ENCODE results near the gene IPCEF1.

IPCEF1 gene

DNA sequence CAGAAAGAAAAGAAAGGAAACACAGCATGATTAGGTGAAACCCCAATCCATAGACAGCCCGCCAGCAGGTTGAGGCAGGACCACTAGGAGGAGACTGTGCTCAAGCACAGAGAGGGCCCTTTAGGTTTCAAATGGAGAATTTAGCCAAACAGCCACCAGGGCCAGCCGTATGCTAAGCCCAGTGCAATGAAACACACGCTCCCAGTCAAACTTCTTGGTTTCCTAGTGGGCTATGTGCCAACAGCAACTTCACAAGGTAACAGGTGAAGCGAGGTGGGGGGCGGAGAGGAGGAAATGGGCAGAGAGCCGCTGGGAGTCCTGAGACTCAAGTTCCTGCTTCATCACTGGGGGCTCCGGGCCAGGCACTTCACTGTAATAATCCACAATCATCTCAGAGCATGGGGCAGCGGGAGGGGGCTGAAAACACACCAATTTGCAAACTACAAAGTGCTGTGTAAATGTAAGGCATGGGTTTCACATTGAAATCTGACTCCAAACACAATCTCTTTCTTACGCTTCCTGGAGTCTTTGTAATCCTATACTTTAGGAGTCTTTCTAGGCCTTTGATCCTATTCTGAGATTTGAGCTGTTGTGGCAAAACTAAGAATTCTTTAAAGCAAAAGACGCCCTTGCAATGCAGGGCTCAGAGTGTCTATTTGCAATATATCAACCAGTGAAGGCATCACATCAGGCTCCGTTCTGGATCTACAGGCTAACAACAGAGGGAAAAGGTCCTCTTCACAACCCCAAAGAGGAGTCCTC, 200.3 kb downstream of the IPCEF1 start:
- peak; percentile 44 to 53 for DNase-seq

DNA sequence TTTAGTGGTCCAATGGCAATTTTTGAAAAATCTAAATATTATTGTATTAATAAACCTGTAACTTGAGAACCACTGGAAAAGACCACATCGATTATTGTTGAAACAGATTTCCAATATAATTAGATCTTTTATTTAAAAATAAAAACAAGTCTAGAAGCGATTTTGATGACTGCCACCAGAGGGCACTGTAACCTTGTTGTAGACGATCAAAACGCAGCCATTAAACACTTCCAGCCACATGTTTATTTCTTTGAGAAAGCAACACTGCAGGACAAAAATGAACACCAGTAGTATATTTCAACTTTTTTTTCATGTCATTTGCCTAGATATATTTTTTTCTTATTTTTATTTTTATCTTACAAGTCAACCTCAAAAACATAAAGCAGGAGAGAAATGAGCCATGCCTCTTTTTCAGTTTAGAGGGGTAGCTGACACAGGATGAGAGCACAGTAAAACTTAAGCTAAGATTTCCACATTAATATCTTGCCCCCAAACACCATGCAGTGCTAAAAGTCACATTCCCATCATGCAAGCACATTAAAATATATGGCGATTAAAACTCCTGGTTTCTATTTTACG, 202.1 kb downstream of the IPCEF1 start:
- peak; percentile 60 to 69 for DNase-seq

DNA sequence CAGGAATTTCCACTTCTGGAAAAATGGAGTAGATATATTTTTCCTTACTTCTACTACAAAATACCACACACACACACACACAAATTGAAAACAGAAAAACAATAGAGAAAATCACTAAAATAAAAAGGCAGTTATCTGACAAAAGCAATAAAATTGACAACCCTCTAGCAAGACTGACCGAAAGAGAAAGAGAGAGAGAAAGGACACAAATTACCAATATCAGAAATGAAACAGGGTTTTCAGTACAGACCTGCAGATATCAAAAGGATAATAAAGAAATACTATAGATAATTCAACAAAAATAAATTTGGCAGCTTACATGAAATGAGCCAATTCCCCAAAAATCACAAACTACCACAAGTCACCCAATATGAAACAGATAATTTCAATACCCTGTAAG, 212.8 kb downstream of the IPCEF1 start:
- DNase-seq, result no peak

DNA sequence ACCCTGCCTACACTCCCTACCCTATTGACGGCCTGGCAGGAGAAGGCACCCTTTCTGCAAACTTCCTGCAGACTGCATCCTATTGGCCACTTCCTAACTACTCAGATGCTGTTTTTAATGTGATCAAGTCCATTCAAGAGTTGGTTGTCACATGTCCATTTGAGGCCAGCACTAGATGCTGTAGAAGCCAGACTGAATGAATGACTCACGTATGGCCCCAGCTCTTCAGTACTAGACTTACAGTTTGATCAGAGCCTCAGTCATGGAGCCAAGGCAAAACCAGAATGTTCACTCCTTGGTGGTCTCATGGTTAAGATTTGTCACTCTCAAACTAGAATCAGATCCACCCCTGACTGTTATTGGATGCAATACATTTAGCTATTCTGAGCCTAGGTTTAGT, 215.9 kb downstream of the IPCEF1 start:
- no peak for DNase-seq

DNA sequence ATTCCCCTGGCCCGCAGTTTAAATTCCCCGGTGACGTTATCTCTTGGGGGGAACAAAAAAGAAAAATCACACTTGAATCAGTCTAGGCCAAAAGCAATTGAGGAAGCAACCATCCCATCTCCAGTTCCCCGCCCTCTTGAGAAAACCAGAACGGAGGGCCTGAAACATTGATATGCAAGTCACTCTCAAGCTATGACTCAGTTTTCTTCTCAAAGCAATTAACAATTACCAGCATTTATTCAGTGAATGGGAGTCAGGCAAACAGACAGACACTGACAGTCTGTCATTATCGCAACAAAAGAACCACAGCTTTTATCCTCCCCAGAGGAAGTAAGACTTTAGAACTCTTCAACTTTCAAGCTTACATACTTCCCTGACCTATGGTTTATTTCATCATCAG, 216.7 kb downstream of the IPCEF1 start:
- DNase-seq, result no peak

DNA sequence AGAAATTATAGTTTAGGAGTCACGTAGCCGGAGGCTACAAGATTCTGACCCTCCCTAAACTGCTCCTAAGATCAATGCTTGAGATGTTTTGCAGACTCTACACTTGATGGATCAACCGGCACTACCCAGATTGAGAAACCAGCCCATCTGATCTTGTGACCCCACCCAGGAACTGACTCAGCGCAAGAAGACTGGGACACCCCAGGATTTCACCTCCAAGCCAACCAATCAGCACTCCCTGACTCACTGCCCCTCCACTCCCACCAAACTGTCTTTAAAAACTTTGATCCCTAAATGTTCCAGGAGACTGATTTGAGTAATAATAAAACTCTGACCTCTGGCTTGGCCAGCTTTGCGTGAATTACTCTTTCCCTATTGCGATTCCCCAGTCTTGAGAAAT, 217.8 kb downstream of the IPCEF1 start:
- no peak for DNase-seq

DNA sequence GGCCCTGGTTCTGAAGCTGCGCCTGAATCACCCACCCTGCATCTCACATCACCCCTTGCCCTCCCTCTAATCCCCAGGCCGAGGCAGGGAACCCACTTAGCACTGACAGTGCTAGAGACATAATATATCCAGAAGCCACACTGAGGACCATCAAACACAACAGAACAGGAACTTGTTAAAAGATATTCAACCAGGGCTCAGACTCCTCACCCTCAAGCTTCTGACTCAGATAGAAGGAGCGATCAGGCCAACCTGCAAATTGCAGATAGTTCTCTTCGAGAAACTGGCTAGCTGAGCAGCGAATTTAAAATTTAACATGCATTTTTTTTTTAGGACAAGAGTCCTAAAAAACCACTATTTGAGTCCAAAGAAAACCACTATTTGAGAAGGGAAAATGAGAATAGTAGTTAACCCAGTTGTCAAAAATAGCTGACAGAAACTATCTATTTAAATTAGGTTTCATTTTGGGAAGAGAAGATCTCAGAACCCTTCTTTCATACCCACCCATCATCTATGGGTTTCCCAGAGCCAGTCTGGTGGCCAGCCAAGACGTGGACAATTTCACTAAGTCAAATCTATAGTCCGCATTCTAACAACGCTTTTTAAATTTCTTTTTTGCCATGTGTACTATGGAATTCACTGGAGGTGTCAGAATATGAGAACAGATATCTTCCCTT, 222.0 kb downstream of the IPCEF1 start:
- no peak for DNase-seq

DNA sequence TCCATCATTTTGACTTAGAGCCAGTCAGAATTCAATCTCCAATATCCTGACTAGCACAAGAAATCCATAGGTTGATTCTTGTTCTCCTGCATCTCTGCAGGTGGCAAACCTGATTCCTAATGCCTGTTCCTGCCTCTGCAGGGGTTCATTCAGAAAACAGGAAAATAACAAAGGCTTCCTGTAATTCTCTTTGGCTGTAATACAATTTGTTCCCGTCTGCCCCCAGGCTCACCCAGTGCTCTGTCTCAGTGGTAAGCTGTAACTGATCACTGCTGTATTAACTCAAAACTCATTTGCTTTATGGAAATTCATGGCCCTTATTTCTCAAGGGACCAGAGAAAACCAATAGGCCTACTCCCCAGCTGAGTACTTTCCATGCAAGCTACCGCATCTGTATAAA, 228.9 kb downstream of the IPCEF1 start:
- no peak for DNase-seq

DNA sequence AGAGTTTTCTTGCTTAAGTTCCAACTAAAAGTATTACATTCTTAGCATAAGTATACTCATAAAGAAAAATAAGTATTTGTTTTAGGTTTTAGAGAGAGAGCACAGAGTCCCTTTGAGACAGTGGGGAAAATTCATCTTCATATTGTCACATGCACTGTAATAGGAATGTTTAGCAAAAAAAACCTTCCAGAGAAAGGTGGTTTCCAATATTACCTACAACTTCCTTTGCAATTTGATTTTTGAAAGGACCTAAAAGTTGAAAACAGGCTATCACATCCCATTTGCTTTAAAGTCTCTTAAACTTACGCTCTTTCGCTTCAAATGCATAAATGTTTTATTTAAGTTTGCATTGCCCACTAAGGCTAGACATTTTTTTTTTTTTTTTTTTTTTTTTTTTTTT, 231.2 kb downstream of the IPCEF1 start:
- DNase-seq, result no peak

DNA sequence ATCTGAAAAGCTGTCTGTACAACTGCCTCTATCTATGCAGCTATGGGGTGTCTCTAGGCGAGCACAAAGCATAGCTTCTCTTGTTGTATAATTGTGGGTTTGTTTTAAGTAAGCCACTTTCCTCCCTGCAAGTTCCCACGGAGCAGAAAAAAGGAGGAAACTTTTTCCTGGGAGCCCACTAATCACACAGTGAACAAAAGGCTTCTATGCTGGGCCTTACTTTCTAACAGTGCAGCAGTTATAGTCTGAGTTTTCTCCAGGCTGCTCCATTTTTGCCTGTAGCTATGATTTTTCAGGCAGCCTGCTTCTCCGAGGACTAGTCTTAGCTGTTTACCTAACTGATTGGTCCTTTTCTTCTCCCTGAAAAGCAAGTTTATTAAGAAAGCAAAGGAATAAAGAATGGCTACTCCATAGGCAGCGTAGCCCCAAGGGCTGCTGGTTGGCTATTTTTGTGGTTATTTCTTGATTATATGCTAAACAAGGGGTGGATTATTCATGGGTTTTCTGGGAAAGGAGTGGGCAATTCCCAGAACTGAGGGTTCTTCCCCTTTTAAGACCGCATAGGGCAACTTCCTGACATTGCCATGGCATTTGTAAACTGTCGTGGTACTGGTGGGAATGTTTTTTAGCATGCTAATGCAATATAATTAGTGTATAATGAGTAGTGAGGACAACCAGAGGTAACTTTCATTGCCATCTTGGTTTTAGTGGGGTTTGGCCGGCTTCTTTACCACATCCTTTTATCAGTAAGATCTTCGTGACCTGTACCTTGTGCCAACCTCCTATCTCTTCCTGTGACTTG, 233.2 kb downstream of the IPCEF1 start:
- no peak for DNase-seq

DNA sequence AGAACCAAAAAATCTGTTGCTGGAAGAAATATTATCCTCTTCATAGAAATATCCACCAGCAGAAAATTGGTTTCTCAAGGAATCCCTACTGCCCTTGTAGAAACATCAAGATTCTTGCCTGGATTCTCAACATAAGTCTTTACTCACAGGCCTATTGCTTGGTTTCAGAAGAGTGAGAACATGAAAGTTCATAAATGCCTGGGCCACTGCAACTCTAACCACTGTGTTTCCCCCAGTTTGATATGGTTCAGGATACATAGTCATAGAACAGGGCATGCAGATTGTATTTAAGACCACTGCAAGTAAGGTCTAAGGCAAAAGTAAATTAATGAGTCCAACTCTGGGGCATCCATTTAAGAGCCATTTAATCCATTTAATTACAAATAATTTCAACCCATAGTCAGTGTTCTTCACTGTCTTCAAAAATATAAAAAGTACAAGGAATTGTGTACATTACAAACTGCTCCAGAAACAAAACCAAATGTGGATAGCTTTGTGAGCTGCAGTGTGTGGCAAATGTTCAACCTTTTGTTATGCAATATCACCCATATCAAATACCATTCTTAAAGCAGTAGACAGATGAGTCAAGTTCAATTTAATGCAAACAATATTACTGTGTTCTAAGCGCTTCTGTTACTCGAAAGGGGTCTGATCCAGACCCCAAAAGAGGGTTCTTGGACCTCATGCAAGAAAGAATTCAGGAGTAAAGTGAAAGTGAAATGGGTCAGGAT, 234.2 kb downstream of the IPCEF1 start:
- no peak for DNase-seq

DNA sequence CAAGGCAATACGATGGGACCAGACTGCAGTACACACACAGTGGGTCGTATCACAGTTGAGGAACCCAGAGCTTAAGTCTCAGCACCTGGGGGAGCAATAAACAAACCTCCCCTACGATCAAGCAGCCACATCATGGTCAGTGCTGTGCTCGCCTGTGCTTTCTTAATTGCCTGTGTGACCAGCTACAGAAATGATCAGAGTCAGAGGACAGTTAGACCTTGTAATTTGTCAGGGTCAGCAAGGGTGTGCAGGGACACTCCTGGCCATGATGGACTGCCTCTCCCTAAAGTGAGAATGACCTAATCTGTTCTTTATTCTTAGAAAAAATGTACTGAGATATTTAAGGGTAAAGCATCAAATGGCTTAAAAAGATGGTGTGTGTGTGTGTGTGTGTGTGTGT, 239.1 kb downstream of the IPCEF1 start:
- no peak for DNase-seq

DNA sequence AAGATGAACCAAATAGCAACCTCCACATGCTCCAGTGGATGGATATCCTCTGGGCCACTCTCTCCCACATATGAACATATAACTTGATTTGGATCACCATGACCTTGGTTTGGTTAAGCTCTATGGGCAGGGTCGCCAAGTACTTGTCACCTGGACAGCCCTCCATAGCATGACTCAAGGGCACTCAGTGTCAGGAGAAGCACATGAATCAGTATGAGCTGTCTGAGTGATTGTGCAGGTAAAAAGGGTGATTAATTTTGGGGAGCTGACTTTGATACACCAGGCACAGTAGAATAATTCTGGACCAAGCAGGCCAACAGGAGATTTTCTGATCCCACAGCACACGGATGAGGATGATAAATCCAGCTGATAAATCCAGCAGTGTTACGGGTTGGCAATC, 243.2 kb downstream of the IPCEF1 start:
- DNase-seq, result no peak

DNA sequence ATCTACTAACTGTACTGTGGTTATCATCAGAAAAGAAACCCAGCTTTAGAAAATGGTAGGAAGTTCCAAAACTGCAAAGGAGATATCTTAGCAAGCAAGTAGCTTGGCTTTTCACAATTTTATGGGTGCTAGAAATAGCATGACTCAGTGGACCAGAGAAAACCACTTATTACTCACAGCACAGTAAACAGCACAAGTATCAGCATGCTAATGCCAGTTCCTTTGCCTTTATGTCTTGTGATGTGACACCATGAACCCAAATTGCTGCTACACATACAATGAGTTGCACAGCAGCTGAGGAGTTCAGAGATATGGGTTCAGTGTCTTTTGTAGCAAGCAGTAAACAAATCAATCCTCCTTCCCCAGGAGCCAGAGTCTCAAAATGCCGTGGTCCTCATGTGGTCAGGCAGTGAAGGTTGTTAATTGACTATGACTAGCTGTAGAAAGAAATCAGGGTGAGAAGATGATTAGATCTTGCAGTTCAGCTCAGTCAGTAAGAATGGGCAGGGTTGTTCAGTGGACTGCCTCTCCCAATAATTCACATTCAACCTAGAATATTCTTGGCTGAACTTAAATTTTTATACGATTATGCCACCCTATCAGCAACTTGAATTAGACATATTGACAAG, 244.3 kb downstream of the IPCEF1 start:
- DNase-seq, result no peak

DNA sequence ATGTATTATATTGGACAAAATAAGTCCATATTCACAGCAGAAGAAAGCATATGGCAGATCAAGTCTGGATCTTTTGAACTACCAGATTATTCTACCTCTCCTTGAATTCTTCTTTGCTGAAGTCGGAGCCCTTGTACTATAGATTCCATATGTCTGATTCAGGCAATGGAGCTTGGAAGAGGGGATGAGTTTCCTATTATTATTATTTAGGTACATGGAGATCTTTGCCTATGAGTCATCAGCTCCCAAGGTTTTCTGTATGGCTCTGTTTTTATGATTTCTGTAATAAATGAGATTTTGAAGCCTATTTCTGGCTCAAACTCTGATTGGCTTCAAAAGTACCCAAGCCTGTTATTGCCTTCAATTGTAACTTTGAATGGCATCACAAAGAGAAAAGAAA, 245.6 kb downstream of the IPCEF1 start:
- no peak for DNase-seq

DNA sequence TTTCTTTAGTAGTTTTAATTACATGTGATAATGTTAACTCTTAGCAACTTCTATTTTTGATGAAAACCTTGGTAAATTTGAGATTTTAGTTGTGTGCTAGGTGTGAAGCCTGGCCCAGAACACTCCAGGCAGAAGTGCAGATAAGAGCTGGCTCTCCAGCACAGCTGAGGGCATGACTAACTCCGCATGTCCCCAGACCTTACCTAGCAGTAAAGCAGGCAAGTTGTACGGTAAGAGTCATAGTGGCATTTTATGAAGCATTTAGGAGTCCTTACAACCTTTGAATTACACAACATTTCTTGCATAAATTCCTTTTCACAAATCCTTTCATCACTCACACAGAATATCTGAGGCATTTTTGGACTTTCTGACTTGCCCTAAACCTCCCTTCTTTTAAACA, 250.4 kb downstream of the IPCEF1 start:
- DNase-seq, result no peak
